ENCODE measurements around the gene COL4A2. TPM values are rescaled to one million over a fixed set of nuclear protein-coding genes. Genes with fewer than 3 reads are reported as not detected.
A peak's percentile ranks its signal among the peaks of the same experiment; 100 is the strongest.

The COL4A2 gene
- total RNA-seq, 1 donor from 2014 or later, result 7.6 TPM

DNA sequence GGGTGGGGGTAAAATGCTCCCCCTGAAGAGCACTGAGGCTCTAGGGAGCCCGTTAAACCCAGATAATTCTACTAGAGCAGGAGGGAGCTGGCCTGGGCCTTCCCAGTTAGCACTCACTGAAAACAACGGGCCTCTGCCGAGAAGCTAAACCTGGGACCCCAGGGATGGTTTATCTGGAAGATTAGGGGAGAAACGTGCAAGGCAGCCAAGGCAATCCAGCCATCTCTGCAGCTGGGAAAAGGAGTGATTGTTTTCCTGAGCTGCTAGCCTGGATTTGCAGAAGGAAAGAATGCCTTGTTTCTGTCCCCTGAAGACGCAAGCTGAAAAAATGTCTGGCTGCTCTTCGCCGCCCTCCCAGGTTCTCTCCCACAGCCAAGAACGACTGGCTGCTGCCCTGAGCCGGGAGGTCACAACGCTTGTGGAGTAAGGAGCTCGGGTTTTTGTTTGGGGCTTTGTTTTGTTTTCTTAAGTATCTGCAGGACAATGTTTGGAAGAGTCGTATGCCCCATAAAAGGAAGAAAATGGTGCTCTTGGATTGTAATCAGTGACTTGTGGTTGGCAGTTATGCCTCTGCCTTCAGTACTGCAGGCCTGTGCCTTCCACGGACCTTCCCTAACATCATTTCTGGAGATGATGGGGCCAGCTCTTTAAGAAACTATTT, 31.5 kb downstream of the COL4A2 start:
- no peaks in the 10 kb centered on the region for H3K27me3 ChIP-seq (ENCODE audit: control insufficient read depth, insufficient read depth, low read length)
- TF ChIP-seq, protein P1, sequence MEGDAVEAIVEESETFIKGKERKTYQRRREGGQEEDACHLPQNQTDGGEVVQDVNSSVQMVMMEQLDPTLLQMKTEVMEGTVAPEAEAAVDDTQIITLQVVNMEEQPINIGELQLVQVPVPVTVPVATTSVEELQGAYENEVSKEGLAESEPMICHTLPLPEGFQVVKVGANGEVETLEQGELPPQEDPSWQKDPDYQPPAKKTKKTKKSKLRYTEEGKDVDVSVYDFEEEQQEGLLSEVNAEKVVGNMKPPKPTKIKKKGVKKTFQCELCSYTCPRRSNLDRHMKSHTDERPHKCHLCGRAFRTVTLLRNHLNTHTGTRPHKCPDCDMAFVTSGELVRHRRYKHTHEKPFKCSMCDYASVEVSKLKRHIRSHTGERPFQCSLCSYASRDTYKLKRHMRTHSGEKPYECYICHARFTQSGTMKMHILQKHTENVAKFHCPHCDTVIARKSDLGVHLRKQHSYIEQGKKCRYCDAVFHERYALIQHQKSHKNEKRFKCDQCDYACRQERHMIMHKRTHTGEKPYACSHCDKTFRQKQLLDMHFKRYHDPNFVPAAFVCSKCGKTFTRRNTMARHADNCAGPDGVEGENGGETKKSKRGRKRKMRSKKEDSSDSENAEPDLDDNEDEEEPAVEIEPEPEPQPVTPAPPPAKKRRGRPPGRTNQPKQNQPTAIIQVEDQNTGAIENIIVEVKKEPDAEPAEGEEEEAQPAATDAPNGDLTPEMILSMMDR (IDR thresholded peaks at IDR 0.05; ENCODE audit: insufficient read depth, low read length, severe bottlenecking), result no peak
- DNase-seq (ENCODE audit: low read depth), result no peak
- H3K4me3 ChIP-seq (ENCODE audit: low read depth, low read length), result no peak overlapping the region
- FAIRE-seq, result no peak
- H3K36me3 ChIP-seq (ENCODE audit: control insufficient read depth, insufficient read depth, low read length), result no peaks in the 10 kb centered on the region

DNA sequence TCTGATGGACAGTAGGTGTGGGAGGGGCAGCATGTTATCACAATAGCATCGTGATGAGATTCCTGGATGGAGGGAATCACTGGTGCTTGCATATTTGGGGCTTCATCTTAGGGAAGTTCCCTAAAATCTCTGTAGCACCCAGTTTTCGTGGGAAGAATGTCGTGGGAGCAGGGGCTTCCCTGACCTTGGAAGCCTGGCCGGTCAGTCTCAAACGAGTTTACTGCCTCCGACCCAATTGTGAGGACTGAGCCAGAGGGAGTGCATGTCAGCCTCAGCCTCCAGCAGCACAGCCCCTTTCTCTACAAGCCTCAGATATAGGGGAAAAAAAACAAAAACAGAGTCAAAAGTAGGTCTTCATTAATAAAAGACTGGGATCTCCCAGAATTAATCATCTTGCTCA, 32.2 kb downstream of the COL4A2 start:
- FAIRE-seq (no peak), DNase-seq (ENCODE audit: low read depth) (no peak)
- Histone ChIP-seq H3K27me3 (ENCODE audit: control insufficient read depth, insufficient read depth, low read length) (no peaks in the 10 kb centered on the region), H3K4me3 (ENCODE audit: low read depth, low read length) (no peak overlapping the region), H3K36me3 (ENCODE audit: control insufficient read depth, insufficient read depth, low read length) (no peaks in the 10 kb centered on the region)
- TF ChIP-seq, protein P1 (IDR thresholded peaks at IDR 0.05; ENCODE audit: insufficient read depth, low read length, severe bottlenecking), result no peak

DNA sequence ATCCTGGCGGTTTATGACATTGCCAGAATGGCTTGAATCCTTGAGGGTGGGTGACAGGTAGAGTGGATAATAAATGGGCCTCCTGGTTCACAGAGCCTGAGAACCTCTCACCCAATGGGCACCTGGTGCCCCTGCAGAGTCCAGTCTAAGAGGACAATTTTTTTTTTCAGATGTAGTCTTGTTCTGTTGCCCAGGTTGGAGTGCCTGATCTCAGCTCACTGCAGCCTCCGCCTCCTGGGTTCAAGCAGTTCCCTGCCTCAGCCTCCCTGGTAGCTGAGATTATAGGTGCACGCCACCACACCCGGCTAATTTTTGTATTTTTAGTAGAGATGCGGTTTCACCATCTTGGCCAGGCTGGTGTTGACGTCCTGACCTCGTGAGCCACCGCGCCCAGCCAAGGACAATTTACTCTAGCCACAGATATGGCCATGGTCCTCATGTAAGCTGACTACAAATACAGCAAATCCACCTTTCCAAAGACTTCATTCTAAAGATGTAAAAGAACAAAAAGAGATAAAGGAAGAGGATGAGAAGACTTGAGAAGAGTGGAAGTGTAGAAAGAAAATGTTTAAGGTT, 33.0 kb downstream of the COL4A2 start:
- DNase-seq (ENCODE audit: low read depth), result no peak
- H3K4me3 ChIP-seq (ENCODE audit: low read depth, low read length), result no peak overlapping the region
- no peak for FAIRE-seq
- TF ChIP-seq, protein P1 (IDR thresholded peaks at IDR 0.05; ENCODE audit: insufficient read depth, low read length, severe bottlenecking), result no peak
- H3K27me3 ChIP-seq (ENCODE audit: control insufficient read depth, insufficient read depth, low read length), result no peaks in the 10 kb centered on the region
- no peaks in the 10 kb centered on the region for H3K36me3 ChIP-seq (ENCODE audit: control insufficient read depth, insufficient read depth, low read length)

DNA sequence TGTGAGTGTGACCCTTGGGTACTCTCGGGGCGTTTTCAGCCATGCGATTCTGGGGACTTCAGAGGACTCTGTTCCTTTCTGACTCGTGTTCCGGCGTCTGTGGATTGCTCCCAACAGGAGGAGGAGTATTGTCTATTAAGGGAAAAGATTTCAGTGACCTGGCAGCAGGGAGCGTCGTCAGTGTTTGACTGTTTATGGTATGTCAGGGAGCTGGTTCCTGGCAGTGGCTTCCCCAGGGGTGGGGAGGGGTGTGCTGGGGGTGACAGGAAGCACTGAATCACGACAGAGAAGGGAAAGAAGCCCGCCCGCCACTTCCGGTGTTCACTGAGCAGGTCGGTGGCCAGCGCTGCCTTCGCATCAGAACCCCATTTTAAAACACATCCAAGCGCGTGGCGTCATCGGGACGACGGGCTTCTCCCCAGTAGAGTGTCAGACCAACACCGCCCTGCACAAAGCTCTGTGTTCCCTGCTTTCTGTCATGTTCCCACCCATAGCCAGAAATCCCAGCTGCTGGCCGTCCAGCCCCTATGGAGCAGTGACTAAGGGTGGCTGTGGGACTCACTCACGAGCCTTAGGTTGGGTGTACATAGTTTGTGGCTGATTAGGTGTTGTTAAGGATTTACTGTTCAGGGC, 33.8 kb downstream of the COL4A2 start:
- DNase-seq (ENCODE audit: low read depth) (no peak), FAIRE-seq (no peak)
- Histone ChIP-seq H3K36me3 (ENCODE audit: control insufficient read depth, insufficient read depth, low read length) (no peaks in the 10 kb centered on the region), H3K4me3 (ENCODE audit: low read depth, low read length) (no peak overlapping the region), H3K27me3 (ENCODE audit: control insufficient read depth, insufficient read depth, low read length) (no peaks in the 10 kb centered on the region)
- TF ChIP-seq, protein P1 (IDR thresholded peaks at IDR 0.05; ENCODE audit: insufficient read depth, low read length, severe bottlenecking), result no peak

- TF ChIP-seq, protein P1 (IDR thresholded peaks at IDR 0.05; ENCODE audit: insufficient read depth, low read length, severe bottlenecking), result no peak
- no peak overlapping the region for H3K4me3 ChIP-seq (ENCODE audit: low read depth, low read length)
- no peak for FAIRE-seq
- H3K27me3 ChIP-seq (ENCODE audit: control insufficient read depth, insufficient read depth, low read length), result no peaks in the 10 kb centered on the region
- peak; percentile 21 for DNase-seq (ENCODE audit: low read depth)
- no peaks in the 10 kb centered on the region for H3K36me3 ChIP-seq (ENCODE audit: control insufficient read depth, insufficient read depth, low read length)
These were observed 34.6 kb downstream of the COL4A2 start for GRCh38 chr13:110341445-110342244.
